OCI-M1 (cell line): Measurements from ENCODE around the gene LRRFIP2.
A peak's percentile ranks its signal among the peaks of the same experiment; 100 is the strongest.
"Not testable (repeated sequence)": the region's sequence is repeated elsewhere in the genome, so short reads cannot be mapped to it uniquely, and the experiment has no call there.

Source experiments
- DNase-seq: peaks from one replicate; lab custom pipeline; 2025; lab: John Stamatoyannopoulos, UW

Gene LRRFIP2

DNA sequence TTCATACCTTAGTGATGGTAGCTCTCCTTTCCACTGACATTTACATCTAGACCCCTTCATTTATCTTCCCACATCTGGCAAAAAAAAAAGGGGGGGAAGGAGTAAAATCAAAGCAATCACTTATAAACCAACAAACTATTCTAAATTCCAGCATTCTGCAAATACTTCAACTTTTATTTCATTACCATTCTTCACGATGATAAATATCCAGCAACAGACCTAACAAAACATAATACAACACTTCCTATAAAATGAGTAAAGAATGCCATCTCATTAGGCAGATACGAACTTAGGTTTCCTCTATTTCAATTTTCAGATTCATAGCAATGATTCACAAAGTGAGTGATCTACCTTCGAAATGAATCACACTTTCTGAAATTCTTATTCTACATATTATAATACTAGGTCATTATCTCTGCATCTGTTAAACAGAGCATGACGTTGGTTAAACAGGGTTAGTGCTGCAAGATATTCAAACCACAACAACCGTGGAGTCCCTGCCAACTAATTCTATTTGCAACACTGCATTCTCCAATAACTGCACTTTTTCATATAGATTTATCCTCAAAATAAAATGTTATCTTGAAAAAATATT is at the start of gene LRRFIP2:
TSS of gene LRRFIP2 (minus strand) at position 51 of the 595 bp plus-strand sequence. CDS start 25,599 bp downstream, outside the sequence.
- DNase-seq: peak; percentile 73

GRCh38 chr3:37223576-37223975 is 49.2 kb upstream of the LRRFIP2 start:
- no peak for DNase-seq

- DNase-seq: peak; percentile 27
Measured at GRCh38 chr3:37223141-37223558, 48.8 kb upstream of the LRRFIP2 start.

DNA sequence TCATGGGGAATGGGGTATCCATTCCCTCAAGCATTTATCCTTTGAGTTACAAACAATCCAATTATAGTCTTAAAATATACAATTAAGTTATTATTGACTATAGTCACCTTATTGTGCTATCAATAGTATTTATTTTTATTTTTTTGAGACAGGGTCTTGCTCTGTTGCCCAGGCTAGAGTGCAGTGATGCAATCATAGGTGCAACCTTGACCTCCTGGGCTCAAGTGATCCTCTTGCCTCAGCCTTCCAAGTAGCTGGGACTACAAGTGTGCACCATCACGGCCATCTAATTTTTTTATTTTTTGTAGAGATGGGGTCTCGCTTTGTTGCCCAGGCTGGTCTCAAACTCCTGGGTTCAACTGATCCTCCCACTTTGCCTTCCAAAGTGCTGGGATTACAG is 48.2 kb upstream of the LRRFIP2 start:
- not testable (repeated sequence) for DNase-seq

- no peak for DNase-seq
Measured at GRCh38 chr3:37221407-37221806, 47.0 kb upstream of the LRRFIP2 start.

DNA sequence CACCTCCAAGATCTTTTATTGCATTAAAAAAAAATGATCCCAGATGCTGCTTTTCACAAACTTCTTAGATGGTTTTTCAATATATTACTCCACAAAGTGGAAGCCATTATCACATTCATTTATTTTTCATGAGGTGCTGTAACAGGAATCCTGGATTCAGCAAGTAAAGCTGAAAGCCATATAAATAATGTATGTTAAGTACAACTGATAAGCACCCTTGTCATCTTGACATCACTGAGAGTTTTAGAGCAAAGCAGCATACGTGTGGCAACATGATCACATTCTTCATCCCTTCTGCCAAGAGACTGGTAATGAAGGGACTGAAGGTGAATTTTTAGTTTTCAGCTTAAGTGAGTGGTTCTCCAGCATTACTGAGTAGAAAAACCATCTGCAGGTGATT is 44.9 kb upstream of the LRRFIP2 start:
- DNase-seq: no peak

DNA sequence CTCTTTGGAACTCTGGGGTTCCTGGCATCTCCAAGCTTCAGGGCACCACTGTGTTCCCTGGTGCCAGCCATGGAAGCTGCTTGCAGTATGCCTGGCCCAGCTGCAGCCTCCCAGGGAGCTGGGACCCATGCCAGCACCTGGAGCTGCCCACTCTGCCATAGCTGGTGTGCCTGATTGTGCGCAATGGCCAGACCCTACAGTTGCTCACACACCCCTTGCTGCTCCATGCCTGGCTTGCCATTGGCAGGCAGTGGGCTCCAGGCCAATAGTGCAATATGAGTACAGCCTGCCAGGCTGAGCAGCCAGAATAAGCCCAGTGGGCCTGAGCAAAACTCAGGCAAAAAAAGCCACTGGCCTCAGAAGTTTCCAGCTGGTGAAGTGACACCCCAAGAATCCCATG is 43.8 kb upstream of the LRRFIP2 start:
- no peak for DNase-seq

DNA sequence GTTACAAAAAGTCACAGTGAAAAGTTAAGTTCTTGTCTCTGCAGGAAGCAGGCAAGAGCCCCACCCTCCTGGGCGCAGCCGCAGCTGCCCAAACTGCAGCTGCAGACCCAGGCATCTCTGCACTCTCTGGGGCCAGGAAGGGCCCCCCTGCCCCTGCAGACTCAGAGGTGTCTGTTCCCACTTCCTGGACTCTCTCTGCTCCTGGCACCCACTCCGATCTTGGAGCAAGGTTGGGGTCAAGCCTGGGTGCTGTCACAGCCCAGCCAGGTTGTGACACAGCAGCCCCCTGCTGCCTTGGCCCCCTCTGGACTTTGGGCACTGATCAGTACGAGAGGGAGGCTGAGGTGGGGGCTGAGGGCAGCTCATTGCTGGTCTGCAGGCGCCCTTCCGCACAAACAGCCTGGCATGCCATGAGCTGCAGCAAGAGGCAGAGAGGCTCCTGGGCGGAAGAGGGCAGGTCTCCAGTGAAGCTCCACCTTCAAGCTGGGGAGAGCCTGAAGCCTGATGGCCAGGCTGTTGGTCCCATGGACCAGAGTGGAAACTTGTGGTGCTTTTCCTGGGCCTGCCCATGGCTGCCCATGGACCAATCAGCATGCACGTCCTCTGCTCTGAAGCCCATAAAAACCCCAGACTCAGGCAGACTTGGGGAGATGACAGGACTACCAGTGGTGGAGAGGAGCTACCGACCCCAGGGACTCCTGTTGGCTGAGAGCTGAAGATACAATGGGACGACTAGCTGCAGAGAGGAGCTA is 42.9 kb upstream of the LRRFIP2 start:
- no peak for DNase-seq

DNA sequence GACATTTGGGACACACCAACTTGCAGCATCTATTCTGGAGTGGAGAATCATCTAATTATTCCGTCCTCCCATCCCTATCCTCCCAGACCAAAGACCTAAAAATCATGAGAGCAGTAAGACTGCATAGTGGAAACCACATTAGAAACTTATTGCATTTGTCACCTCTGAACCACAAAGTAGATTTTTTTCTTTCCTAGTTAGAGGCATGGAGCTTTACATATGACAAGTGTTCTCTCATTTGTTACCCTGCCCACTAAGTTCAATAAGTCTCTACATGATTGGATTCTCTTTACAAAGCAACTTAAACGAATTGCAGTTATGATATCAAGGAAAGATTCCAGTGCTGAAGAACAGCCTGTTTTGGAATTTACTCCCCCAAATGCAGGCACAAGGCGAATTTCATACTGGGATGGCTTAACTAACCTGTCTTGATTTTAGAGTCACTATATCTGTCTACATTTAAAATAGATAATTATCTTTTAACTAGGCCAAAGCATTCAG is 42.3 kb upstream of the LRRFIP2 start:
- DNase-seq: no peak

DNA sequence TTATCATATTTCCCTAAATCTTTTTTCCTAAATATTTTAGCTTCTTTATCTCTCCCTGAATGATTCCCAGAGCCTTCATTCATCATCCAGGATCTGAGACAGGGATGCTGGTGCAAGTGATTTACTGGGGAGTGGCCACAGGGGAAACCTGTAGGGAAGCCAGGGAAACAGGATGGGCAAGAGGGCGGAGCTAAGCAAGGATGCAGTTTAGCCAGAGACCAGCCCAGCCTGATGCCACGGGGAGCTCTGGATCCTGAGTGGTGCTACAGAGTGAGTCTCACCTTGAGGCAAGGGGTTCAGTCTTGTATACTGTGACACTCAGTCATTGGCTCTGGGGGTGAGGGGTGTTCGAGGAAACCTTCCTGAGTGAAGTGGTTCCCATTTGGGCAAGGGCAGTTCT is 39.7 kb upstream of the LRRFIP2 start:
- DNase-seq: no peak

DNA sequence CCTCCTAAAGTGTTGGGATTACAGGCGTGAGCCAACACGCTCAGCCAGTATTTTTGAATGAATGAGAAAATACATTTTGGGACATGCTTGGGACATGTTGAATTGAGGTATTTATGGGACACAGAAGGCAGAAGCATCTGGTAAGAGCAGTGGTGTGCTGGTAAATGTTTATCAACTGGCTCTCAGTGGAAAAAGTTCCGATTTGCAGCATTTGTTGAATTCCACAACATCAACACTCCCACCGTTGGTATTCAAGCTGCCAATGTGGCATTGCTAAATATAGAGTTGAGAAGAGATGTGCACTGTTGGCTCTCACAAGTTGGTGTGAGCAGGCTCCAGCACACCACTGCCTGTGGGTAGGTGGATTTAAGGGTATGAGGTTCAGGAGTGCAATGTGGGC is 35.8 kb upstream of the LRRFIP2 start:
- DNase-seq: no peak

DNA sequence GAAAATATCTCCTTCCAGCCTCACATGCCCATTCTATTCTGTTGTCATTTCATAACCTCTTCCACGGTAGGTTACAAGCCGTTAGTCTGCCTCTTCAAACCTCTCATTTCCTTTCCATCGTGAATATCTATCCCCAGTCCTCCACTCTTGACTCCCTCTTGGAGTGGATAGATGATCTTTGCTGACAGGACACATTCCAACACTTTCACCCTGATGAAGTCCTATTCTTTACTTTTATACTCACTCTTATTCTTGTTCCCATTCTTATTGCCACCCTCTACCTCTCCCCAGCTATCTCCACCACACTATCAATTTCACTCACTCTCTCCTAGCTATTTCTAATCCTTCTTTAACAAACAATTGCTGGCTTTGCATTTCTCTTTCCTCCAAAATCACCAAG is 34.2 kb upstream of the LRRFIP2 start:
- DNase-seq: not testable (repeated sequence)

- not testable (repeated sequence) for DNase-seq
Measured at GRCh38 chr3:37208008-37208407, 33.6 kb upstream of the LRRFIP2 start.

DNA sequence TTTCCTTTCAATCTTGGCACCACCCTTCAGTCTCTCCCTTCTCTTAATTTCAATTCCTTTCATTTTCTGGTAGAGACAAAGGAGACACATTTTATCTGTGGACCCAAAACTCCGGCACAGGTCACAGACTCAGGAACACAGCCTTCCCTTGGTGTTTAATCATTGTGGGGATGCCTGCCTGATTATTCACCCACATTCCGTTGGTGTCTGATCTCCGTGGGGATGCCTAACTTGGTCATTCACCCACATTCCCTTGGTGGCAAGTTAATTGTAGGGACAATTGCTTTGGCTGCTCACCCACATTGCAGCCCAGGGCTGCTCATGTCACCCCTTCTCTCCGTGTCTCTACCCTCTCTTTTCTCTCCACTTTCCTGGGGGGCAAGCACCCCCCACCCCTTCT is 31.7 kb upstream of the LRRFIP2 start:
- DNase-seq: not testable (repeated sequence)

DNA sequence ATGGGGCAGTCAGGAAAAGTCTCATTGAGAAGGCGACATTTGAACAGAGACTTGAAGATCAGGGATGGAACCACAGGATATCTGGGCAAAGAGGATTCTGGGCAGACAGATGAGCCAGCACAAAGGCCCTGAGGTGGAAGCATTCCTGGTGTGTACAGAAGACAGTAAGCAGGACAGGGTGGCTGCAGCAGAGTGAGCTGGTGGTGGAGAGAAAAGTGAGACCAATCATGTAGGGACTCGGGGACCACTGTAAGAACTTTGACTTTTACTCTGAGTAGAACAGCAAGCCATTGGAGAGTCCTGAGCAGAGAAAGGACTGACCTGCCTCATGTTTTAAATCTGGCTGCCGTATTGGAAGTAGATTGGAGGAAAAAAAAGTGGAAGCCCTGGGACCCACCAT is 29.9 kb upstream of the LRRFIP2 start:
- no peak for DNase-seq

GRCh38 chr3:37202035-37202434 is 27.7 kb upstream of the LRRFIP2 start:
- no peak for DNase-seq

GRCh38 chr3:37200141-37200540 is 25.8 kb upstream of the LRRFIP2 start:
- no peak for DNase-seq

- no peak for DNase-seq
Measured at GRCh38 chr3:37198996-37199395, 24.6 kb upstream of the LRRFIP2 start.

DNA sequence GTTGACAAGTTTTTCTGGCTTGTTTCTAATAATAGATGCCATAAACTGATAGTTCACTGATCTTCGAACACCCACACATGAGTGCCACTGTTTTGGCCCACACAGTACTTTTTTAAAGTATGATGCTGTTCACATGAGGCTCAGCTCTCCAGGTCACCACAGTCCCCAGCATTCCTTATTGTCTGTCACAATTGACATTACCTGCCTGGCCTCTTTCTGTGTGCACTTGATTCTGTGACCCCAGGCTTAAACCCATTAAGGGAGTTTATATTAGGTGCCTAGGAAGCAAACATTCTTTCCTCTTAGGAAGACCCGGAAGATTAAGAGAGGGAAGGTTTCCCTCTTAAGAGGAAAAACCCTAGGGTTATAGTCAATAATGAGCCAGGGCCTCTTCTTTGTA is 24.2 kb upstream of the LRRFIP2 start:
- DNase-seq: no peak

DNA sequence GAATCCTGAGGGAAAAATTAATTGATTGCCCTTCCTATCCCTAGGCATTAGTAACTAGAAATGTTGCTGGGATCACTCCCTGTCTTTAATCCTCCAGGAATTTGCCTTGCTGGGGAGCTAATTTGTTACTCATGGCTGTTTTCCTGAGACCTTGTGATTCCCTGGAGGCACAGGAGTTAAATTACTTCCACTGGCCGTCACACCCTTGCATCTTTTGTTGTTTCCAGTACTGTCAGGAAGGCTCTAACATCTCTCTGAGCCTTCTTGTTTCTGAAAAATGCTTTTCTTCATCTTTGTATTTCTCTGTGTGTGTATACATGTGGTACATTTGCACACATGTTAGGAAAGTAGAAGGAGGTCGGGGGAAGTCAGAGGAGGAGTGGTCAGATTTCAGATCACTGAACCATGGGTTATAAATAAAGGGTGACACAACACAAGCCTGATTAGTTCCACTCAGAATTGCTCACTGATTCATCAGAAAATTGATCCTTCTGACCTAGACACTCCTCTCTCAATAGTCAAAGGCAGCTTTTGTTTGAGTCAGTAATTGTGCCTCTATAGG is 23.5 kb upstream of the LRRFIP2 start:
- no peak for DNase-seq

DNA sequence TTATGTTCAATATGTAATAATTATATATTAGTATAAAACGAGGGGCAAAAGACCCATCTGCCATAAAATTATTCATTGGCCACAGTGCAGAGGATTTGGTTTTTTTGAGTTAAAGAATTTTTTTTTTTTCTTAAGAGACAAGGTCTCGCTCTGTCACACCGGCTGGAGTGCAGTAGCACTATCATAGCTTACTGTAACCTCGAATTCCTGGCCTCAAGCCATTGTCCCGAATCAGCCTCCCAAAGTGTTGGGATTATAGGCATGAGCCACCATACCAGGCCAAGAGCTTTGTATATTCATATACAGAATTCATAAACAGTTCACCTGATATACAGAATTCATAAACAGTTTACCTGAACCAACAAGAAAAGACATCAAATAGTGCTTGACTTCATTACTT is 20.2 kb upstream of the LRRFIP2 start:
- DNase-seq: no peak

DNA sequence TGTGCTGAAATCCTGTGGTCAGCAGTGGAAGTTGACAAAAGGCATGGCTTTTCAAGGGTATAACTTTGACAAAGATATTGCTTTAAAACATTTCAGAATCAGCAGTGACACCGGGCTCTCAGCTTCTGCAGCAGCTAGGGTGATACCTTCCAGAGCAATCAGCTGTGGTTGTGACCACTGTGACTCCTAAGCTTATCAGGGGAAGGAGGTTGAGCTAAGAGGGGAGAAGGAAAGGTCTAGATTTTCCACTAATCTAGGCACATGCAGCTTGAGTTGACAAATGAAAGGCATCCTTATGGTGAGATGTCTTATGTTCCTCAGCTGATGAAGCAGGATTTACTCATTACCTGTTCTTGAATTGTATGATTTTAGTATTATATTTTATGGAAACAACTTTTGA is 16.3 kb upstream of the LRRFIP2 start:
- DNase-seq: peak; percentile 65

GRCh38 chr3:37189109-37189508 is 14.7 kb upstream of the LRRFIP2 start:
- DNase-seq: no peak
